Hematopoietic multipotent progenitor cell treated with erythropoietin and hydrocortisone succinate and interleukin-3 and kit ligand, for 8 days (in vitro differentiated cells): ENCODE results near the gene SMAD6.
"Not testable (repeated sequence)": the region's sequence is repeated elsewhere in the genome, so short reads cannot be mapped to it uniquely, and the experiment has no call there.

Source experiments
- DNase-seq: peaks from one replicate; pipeline ENCODE4 v3.0.0-alpha.2; 2015

The SMAD6 gene

GRCh38 chr15:66677336-66677735 lies 24.7 kb upstream of the SMAD6 start:
- DNase-seq: no peak

- no peak for DNase-seq
Observed at GRCh38 chr15:66679061-66679656, 22.9 kb upstream of the SMAD6 start.

DNA sequence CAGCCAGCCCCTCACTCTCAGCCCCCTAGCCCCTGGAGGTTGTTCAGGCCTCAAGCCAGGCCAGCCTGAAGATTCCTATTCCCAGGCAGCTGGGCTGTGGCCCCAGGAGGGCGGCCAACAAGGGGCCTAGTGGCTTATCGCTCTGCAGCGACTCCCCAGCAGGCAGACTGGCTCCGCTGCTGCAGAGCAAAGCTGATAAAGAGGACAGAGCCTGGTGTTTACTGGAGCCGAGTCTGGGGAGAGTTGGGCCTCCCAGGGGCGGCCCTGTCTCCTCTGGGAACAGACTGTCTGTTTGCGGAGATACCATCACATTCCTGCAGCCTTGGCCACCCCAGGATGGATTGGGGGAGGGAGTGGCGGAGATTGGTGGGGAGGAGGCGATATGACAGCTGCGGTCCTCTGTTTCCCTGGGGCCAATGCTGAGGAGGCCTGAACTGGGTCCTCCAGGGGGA lies 22.4 kb upstream of the SMAD6 start:
- peak; percentile 88 for DNase-seq

GRCh38 chr15:66680502-66680901 lies 21.5 kb upstream of the SMAD6 start:
- DNase-seq: no peak

GRCh38 chr15:66681395-66681794 lies 20.6 kb upstream of the SMAD6 start:
- no peak for DNase-seq

DNA sequence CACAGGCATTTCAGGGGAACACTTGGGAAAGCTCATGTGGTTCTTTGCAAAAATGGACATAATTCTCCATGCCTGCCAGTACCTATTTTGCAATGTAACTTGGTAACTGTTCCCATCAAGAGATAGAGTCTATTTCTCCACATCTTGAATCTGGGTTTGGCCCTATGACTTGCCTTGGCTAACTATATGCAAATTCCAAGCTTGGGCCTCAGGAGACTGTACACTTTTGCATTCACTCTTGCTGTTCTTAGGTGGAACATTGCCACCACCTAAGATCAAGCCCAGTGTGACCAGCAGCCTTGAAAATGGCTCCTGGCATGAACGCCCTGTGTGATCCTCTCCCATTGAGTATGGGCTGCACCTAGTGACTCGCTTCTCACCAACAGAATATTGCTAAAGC lies 19.8 kb upstream of the SMAD6 start:
- no peak for DNase-seq

DNA sequence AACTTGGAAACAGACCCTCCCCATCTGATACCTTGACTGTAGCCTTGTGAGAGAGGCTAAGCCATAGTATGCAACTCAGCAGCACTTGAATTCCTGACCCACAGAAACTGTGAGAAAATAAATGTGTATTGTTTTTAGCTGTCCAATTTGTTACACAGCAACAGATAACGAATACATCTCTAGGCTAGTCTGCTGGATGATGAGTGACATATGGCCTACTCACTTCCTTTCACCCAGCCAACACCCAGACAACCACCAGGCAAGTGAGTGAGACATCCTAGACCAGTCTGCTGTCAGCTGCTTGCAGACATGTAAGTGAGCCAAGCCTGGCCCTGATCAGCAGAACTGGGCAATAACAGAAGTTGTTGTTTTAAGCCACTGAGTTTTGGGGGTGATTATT lies 19.2 kb upstream of the SMAD6 start:
- no peak for DNase-seq

DNA sequence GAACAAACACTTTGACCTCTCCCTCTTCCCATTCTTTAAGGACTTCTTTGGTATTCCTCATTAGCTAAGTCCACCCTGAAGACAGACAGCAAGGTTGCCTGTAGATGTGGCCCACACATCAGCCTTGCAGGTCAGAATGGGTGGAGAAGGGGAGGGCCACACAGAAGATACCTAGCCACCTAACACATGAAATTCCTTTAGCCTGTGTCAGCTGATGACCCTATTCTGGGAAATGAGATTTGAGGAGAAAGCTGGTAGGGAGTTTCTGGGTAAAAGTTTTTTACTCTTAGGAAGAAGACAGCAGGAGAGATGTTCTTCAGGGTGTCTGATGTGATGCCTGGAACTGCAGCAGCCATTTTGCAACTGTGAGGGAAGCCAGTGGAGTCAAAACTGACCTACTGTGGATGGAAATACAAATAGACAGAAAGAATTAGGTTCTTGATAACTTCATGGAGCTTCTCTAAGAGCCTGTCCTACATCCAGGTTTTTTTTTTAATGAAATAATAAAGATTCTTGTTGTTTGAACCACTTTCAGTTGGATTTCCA lies 17.8 kb upstream of the SMAD6 start:
- no peak for DNase-seq

- peak; percentile 46 for DNase-seq
Observed at GRCh38 chr15:66685638-66686150, 16.3 kb upstream of the SMAD6 start.

DNA sequence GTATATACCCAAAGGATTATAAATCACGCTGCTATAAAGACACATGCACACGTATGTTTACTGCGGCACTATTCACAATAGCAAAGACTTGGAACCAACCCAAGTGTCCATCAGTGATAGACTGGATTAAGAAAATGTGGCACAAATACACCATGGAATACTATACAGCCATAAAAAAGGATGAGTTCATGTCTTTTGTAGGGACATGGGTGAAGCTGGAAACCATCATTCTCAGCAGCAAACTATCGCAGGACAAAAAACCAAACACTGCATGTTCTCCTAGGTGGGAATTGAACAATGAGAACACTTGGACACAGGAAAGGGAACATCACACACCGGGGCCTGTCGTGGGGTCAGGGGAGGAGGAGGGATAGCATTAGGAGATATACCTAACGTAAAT lies 11.1 kb upstream of the SMAD6 start:
- DNase-seq: not testable (repeated sequence)

DNA sequence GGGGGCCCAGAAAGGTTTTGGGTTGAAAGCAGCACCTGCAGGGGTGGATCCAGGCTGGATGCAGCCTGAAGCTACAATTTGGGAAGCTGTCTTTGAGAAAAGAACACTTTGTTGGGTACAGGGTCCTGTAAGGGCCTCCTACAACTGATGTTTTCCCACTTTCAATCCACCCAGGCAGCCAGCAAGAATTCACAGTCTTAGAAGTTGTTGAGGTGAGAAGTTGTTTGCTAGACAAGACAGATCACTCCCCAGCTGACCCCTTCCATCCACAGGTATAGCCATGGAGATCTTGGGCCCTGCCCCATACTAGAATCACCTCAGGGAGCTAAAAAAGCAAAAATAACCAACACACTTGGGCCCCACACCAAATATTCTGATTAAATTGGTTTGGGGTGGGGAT lies 10.3 kb upstream of the SMAD6 start:
- DNase-seq: no peak

GRCh38 chr15:66692391-66692790 lies 9.6 kb upstream of the SMAD6 start:
- no peak for DNase-seq

GRCh38 chr15:66692808-66693596 lies 9.0 kb upstream of the SMAD6 start:
- DNase-seq: no peak

DNA sequence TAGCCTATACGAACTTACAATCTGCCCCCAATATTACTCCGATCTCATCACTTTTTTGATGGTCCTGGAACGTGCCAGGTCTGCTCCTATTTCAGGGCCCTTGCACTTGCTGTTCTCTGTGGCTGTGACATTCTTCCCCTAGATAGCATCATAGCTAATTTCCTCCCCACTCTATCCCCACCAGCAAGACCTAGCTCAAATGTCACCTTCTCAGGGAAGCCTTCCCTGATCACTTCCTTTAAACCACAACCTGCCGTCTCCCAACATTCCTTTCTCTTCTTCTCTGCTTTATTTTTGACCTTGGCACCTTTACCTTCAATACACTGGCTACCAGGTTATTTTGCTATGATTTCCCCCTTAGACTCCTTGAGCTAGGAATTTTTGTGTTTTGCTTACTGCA lies 5.3 kb upstream of the SMAD6 start:
- no peak for DNase-seq

GRCh38 chr15:66698318-66698961 lies 3.6 kb upstream of the SMAD6 start:
- DNase-seq: peak; percentile 70

DNA sequence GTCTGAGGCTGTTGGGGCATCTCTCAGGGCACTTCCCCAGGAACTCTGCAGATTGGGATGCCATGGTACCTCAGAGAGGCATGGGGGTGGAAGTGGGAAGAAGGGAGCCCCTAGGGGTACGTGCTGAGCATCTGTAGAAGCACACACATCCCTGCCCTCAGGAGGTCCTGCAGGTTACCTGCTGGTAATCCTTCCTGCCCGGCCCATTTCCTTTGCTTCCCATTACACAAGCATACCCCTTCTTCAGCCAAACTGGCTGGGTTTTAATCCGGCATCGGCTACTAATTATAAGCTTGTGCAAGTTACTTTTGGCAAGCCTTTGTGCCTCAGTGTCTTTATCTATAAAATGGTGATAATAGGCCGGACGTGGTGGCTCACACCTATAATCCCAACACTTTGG lies 3.1 kb upstream of the SMAD6 start:
- no peak for DNase-seq

DNA sequence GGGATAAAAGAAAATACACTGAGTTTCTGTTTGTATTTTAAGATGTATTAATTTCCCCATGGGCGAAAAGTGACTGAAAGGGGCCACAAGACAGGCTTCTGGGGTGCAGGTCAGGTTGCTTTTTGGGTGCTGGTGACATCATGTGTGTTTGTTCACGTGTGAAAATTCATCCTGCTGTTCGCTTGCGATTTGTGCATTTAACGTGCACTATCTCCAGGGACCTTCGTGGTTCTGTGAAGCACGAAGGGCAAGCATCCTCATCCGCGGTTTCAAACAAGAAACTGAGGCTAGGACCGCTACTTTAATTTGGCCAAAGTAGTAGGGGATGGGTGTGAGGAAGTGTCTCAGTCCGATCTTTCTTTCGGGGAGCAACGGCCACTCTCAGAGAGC lies 1.6 kb upstream of the SMAD6 start:
- no peak for DNase-seq

- peak; percentile 90 for DNase-seq
Observed at GRCh38 chr15:66700802-66701421, 1.1 kb upstream of the SMAD6 start.

DNA sequence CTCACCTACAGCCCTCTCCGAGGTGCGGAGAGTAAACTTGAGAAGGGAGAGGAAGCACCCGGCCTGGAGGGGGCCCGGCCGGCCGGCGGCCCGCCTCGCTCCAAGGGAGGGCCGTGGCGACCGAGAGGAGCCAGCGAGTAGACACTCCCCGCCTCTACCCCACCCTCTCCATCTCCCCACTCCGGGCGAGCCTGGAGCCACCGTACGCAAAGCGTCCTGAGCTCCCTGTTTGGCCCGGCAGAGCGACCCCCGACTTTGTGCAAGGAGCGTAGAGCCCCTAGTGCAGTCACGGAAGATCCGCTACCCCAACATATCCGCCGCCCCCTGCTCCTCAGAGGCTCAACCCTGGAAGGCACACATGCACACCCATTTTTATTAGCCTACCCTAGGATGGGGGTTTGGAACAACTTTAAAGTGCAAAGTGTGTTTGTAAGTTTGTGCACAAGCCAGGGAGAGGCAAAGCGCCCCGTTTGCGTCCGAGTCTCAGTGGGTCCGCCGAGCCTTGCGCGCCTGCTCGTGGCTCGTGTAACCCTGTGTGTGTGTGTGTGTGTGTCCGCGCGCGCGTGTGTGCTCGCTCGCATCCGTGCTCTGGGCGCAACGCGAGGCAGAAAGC lies 508 bp upstream of the SMAD6 start:
- DNase-seq: no peak

GRCh38 chr15:66702787-66703539 lies 927 bp downstream of the SMAD6 start:
- DNase-seq: no peak

DNA sequence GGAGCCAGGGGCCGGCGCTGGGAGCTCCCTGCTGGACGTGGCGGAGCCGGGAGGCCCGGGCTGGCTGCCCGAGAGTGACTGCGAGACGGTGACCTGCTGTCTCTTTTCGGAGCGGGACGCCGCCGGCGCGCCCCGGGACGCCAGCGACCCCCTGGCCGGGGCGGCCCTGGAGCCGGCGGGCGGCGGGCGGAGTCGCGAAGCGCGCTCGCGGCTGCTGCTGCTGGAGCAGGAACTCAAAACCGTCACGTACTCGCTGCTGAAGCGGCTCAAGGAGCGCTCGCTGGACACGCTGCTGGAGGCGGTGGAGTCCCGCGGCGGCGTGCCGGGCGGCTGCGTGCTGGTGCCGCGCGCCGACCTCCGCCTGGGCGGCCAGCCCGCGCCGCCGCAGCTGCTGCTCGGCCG lies 1.5 kb downstream of the SMAD6 start:
- no peak for DNase-seq
